ENCODE results near the gene XYLT1.

- TF ChIP-seq, protein P1, sequence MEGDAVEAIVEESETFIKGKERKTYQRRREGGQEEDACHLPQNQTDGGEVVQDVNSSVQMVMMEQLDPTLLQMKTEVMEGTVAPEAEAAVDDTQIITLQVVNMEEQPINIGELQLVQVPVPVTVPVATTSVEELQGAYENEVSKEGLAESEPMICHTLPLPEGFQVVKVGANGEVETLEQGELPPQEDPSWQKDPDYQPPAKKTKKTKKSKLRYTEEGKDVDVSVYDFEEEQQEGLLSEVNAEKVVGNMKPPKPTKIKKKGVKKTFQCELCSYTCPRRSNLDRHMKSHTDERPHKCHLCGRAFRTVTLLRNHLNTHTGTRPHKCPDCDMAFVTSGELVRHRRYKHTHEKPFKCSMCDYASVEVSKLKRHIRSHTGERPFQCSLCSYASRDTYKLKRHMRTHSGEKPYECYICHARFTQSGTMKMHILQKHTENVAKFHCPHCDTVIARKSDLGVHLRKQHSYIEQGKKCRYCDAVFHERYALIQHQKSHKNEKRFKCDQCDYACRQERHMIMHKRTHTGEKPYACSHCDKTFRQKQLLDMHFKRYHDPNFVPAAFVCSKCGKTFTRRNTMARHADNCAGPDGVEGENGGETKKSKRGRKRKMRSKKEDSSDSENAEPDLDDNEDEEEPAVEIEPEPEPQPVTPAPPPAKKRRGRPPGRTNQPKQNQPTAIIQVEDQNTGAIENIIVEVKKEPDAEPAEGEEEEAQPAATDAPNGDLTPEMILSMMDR (IDR thresholded peaks at IDR 0.05): no peak
- no peak for TF ChIP-seq ZFX (IDR thresholded peaks at IDR 0.05; ENCODE audit: borderline replicate concordance)
These were observed 67.5 kb downstream of the XYLT1 start for GRCh38 chr16:17403156-17403809.
